Measurements from ENCODE around the gene REXO5.

DNA sequence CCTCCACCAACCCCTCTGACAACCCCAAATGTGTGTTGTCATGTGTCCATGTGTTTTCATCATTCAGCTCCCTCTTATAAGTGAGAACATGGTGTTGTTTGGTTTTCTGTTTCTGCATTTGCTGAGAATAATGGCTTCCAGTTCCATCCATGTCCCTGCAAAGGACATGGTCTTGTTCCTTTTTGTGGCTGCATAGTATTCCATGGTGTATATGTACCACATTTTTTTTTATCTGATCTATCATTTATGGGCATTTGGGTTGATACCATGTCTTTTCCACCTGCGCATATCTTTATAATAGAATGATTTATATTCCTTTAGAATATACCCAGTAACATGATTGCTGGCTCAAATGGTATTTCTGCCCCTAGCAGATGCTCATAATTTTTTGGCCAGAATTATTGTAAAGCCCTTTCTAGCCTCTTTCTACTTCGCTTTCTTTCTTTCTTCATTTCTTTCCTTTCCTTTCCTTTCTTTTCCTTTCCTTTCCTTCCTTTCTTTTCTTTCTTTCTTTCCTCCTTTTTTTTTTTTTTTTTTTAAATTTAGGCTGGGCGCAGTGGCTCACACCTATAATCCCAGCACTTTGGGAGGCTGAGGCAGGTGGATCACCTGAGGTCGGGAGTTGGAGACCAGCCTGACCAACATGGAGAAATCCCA is 12.7 kb downstream of the REXO5 start:
- TF ChIP-seq ZNF792 (tag by site-specific recombination; IDR thresholded peaks at IDR 0.05) (no peak), HOXA7 (CRISPR knock-in tag; IDR thresholded peaks at IDR 0.05; ENCODE audit: borderline replicate concordance) (no peak), ZBTB17 (tag by site-specific recombination; IDR thresholded peaks at IDR 0.05) (no peak), ZNF324 (tag by site-specific recombination; IDR thresholded peaks at IDR 0.05) (no peak), ZNF529 (tag by site-specific recombination; IDR thresholded peaks at IDR 0.05; ENCODE audit: insufficient replicate concordance) (no peak), ZNF571 (tag by site-specific recombination; IDR thresholded peaks at IDR 0.05) (no peak), ZBTB1 (tag by site-specific recombination; IDR thresholded peaks at IDR 0.05) (no peak), ZNF138 (tag by site-specific recombination; IDR thresholded peaks at IDR 0.05; ENCODE audit: borderline replicate concordance) (no peak)
- TF ChIP-seq, protein P1, sequence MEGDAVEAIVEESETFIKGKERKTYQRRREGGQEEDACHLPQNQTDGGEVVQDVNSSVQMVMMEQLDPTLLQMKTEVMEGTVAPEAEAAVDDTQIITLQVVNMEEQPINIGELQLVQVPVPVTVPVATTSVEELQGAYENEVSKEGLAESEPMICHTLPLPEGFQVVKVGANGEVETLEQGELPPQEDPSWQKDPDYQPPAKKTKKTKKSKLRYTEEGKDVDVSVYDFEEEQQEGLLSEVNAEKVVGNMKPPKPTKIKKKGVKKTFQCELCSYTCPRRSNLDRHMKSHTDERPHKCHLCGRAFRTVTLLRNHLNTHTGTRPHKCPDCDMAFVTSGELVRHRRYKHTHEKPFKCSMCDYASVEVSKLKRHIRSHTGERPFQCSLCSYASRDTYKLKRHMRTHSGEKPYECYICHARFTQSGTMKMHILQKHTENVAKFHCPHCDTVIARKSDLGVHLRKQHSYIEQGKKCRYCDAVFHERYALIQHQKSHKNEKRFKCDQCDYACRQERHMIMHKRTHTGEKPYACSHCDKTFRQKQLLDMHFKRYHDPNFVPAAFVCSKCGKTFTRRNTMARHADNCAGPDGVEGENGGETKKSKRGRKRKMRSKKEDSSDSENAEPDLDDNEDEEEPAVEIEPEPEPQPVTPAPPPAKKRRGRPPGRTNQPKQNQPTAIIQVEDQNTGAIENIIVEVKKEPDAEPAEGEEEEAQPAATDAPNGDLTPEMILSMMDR (tag by site-specific recombination; IDR thresholded peaks at IDR 0.05), result no peak
- TF ChIP-seq, protein P2, sequence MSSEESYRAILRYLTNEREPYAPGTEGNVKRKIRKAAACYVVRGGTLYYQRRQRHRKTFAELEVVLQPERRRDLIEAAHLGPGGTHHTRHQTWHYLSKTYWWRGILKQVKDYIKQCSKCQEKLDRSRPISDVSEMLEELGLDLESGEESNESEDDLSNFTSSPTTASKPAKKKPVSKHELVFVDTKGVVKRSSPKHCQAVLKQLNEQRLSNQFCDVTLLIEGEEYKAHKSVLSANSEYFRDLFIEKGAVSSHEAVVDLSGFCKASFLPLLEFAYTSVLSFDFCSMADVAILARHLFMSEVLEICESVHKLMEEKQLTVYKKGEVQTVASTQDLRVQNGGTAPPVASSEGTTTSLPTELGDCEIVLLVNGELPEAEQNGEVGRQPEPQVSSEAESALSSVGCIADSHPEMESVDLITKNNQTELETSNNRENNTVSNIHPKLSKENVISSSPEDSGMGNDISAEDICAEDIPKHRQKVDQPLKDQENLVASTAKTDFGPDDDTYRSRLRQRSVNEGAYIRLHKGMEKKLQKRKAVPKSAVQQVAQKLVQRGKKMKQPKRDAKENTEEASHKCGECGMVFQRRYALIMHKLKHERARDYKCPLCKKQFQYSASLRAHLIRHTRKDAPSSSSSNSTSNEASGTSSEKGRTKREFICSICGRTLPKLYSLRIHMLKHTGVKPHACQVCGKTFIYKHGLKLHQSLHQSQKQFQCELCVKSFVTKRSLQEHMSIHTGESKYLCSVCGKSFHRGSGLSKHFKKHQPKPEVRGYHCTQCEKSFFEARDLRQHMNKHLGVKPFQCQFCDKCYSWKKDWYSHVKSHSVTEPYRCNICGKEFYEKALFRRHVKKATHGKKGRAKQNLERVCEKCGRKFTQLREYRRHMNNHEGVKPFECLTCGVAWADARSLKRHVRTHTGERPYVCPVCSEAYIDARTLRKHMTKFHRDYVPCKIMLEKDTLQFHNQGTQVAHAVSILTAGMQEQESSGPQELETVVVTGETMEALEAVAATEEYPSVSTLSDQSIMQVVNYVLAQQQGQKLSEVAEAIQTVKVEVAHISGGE (tag by site-specific recombination; conservative IDR thresholded peaks at IDR 0.05; ENCODE audit: low read depth), result no peak
- TF ChIP-seq, protein P3, sequence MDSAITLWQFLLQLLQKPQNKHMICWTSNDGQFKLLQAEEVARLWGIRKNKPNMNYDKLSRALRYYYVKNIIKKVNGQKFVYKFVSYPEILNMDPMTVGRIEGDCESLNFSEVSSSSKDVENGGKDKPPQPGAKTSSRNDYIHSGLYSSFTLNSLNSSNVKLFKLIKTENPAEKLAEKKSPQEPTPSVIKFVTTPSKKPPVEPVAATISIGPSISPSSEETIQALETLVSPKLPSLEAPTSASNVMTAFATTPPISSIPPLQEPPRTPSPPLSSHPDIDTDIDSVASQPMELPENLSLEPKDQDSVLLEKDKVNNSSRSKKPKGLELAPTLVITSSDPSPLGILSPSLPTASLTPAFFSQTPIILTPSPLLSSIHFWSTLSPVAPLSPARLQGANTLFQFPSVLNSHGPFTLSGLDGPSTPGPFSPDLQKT (IDR thresholded peaks at IDR 0.05; ENCODE audit: borderline replicate concordance, low read depth, low read length), result no peak
- TF ChIP-seq, protein P4, sequence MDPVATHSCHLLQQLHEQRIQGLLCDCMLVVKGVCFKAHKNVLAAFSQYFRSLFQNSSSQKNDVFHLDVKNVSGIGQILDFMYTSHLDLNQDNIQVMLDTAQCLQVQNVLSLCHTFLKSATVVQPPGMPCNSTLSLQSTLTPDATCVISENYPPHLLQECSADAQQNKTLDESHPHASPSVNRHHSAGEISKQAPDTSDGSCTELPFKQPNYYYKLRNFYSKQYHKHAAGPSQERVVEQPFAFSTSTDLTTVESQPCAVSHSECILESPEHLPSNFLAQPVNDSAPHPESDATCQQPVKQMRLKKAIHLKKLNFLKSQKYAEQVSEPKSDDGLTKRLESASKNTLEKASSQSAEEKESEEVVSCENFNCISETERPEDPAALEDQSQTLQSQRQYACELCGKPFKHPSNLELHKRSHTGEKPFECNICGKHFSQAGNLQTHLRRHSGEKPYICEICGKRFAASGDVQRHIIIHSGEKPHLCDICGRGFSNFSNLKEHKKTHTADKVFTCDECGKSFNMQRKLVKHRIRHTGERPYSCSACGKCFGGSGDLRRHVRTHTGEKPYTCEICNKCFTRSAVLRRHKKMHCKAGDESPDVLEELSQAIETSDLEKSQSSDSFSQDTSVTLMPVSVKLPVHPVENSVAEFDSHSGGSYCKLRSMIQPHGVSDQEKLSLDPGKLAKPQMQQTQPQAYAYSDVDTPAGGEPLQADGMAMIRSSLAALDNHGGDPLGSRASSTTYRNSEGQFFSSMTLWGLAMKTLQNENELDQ (tag by site-specific recombination; IDR thresholded peaks at IDR 0.05; ENCODE audit: low read depth), result no peak
